Measurements from ENCODE around the gene LYST.

Gene LYST

GRCh38 chr1:235741294-235741693 lies 125.4 kb downstream of the LYST start:
- Histone ChIP-seq H3F3A (ENCODE audit: insufficient read depth, low read length) (no peaks in the 10 kb centered on the region), H3K9me2 (ENCODE audit: low read depth, low read length) (no peaks in the 10 kb centered on the region), H3K9ac (ENCODE audit: low read length) (no peak overlapping the region), H3K4me2 (ENCODE audit: low read length) (no peak overlapping the region), H4K20me1 (ENCODE audit: insufficient read depth, low read length) (no peaks in the 10 kb centered on the region; the same call in 1 of the 2 replicates), H3K27me3 (ENCODE audit: insufficient read depth, low read length) (no peaks in the 10 kb centered on the region), H2AFZ (ENCODE audit: low read length) (no peak overlapping the region), H3K4me1 (ENCODE audit: insufficient read depth, low read length, severe bottlenecking) (no peaks in the 10 kb centered on the region), H3K9me3 (ENCODE audit: low read length) (no peaks in the 10 kb centered on the region), H3K27ac (ENCODE audit: low read depth, low read length, poor library complexity, severe bottlenecking) (no peak overlapping the region), H3K36me3 (ENCODE audit: insufficient read depth, low read length) (no peaks in the 10 kb centered on the region), H3K79me2 (ENCODE audit: insufficient read depth, low read length) (no peaks in the 10 kb centered on the region), H3K4me3 (ENCODE audit: low read depth, low read length, poor library complexity, severe bottlenecking) (no peak overlapping the region)
- TF ChIP-seq, protein P1, sequence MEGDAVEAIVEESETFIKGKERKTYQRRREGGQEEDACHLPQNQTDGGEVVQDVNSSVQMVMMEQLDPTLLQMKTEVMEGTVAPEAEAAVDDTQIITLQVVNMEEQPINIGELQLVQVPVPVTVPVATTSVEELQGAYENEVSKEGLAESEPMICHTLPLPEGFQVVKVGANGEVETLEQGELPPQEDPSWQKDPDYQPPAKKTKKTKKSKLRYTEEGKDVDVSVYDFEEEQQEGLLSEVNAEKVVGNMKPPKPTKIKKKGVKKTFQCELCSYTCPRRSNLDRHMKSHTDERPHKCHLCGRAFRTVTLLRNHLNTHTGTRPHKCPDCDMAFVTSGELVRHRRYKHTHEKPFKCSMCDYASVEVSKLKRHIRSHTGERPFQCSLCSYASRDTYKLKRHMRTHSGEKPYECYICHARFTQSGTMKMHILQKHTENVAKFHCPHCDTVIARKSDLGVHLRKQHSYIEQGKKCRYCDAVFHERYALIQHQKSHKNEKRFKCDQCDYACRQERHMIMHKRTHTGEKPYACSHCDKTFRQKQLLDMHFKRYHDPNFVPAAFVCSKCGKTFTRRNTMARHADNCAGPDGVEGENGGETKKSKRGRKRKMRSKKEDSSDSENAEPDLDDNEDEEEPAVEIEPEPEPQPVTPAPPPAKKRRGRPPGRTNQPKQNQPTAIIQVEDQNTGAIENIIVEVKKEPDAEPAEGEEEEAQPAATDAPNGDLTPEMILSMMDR (IDR thresholded peaks at IDR 0.05; ENCODE audit: low read length) = no peak
- TF ChIP-seq EZH2 (IDR thresholded peaks at IDR 0.05; ENCODE audit: borderline replicate concordance, low read length) = no peak

GRCh38 chr1:235739631-235740030 lies 127.1 kb downstream of the LYST start:
- TF ChIP-seq, protein P1 (IDR thresholded peaks at IDR 0.05; ENCODE audit: low read length) = no peak
- TF ChIP-seq EZH2 (IDR thresholded peaks at IDR 0.05; ENCODE audit: borderline replicate concordance, low read length) = no peak
- Histone ChIP-seq H3K9ac (ENCODE audit: low read length) (no peak overlapping the region), H3K36me3 (ENCODE audit: insufficient read depth, low read length) (no peaks in the 10 kb centered on the region), H3K27me3 (ENCODE audit: insufficient read depth, low read length) (no peaks in the 10 kb centered on the region), H3K4me3 (ENCODE audit: low read depth, low read length, poor library complexity, severe bottlenecking) (no peak overlapping the region), H3K4me1 (ENCODE audit: insufficient read depth, low read length, severe bottlenecking) (no peaks in the 10 kb centered on the region), H3K9me2 (ENCODE audit: low read depth, low read length) (no peaks in the 10 kb centered on the region), H3K9me3 (ENCODE audit: low read length) (no peaks in the 10 kb centered on the region), H3K4me2 (ENCODE audit: low read length) (no peak overlapping the region), H3K27ac (ENCODE audit: low read depth, low read length, poor library complexity, severe bottlenecking) (no peak overlapping the region), H3K79me2 (ENCODE audit: insufficient read depth, low read length) (no peaks in the 10 kb centered on the region), H4K20me1 (ENCODE audit: insufficient read depth, low read length) (no peaks in the 10 kb centered on the region), H2AFZ (ENCODE audit: low read length) (no peak overlapping the region), H3F3A (ENCODE audit: insufficient read depth, low read length) (no peaks in the 10 kb centered on the region)

- Histone ChIP-seq H3K27me3 (ENCODE audit: insufficient read depth, low read length) (no peaks in the 10 kb centered on the region), H3K4me3 (ENCODE audit: low read depth, low read length, poor library complexity, severe bottlenecking) (no peak overlapping the region), H3K9me2 (ENCODE audit: low read depth, low read length) (no peaks in the 10 kb centered on the region), H3K9me3 (ENCODE audit: low read length) (no peaks in the 10 kb centered on the region), H3K9ac (ENCODE audit: low read length) (no peak overlapping the region), H2AFZ (ENCODE audit: low read length) (no peak overlapping the region), H3F3A (ENCODE audit: insufficient read depth, low read length) (no peaks in the 10 kb centered on the region), H4K20me1 (ENCODE audit: insufficient read depth, low read length) (no peaks in the 10 kb centered on the region), H3K79me2 (ENCODE audit: insufficient read depth, low read length) (no peaks in the 10 kb centered on the region), H3K36me3 (ENCODE audit: insufficient read depth, low read length) (no peaks in the 10 kb centered on the region), H3K27ac (ENCODE audit: low read depth, low read length, poor library complexity, severe bottlenecking) (no peak overlapping the region), H3K4me1 (ENCODE audit: insufficient read depth, low read length, severe bottlenecking) (no peaks in the 10 kb centered on the region), H3K4me2 (ENCODE audit: low read length) (no peak overlapping the region)
- TF ChIP-seq, protein P1 (IDR thresholded peaks at IDR 0.05; ENCODE audit: low read length) = no peak
- TF ChIP-seq EZH2 (IDR thresholded peaks at IDR 0.05; ENCODE audit: borderline replicate concordance, low read length) = no peak
Observed at GRCh38 chr1:235739124-235739523, 127.6 kb downstream of the LYST start.

Measured in OCI-LY1 (cell line).